ENCODE results near the gene APP. TPM values are rescaled to one million over a fixed set of nuclear protein-coding genes. Genes with fewer than 3 reads are reported as not detected.

The APP gene
- total RNA-seq, 1 experiment from 2014 or later, result 266 TPM

DNA sequence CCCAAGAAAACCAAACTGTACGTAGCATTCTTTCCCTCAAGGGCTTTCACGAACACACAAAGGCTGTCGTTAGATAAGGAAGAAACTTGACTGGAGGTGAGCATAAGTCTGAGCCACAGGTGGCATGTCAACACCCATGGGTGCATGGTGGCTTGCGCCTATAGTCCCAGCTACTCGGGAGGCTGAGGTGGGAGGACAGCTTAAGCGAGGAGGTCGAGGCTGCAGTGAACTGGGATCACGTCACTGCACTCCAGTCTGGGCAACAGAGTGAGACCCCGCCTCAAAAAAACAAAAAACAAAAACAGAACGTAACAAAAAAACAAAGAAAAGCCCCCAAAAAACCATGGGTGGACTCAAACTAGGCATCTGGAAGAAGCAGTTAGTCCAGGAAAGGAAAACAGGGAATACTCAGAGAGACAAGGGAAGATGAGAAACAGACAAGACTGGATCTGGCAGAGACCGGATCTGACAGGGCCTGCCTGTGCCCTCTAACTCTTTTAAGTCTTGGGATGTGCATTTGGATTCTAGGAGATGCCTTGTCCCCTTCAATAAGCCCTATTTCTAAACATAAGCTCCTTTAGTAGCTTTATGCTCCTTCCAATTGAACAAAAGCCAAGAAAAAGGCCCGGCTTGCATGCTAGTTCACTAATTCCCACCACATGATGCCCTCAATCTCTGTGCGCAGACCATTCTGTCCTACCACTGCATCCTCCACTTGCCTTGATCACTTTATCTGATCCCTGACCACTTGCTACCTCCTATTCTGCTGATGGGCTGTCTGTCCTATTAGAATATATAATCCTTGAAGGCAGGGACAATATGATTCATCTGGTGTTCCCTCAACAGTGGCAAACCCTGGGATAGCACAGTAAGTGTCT, 73.8 kb downstream of the APP start:
- BruUV-seq (replicated peaks), result no TSS peak
- DNase-seq (no peak), ATAC-seq (no peak)
- Histone ChIP-seq H3F3A (ENCODE audit: low read length, unreplicated experiment) (no peaks in the 10 kb centered on the region), H3K4me2 (ENCODE audit: low read length) (no peak overlapping the region), H3K27ac (ENCODE audit: low read length) (no peak overlapping the region), H3K4me3 (ENCODE audit: low read length) (no peak overlapping the region), H3K27me3 (ENCODE audit: low read length) (no peaks in the 10 kb centered on the region), H4K20me1 (ENCODE audit: low read length) (0 out of 2 replicates have a peak, but pooled peaks cover 14% of the 10 kb centered on the region), H3K79me2 (ENCODE audit: low read length) (peaks cover 74% of the 10 kb centered on the region), H3K9me3 (ENCODE audit: low read length) (no peaks in the 10 kb centered on the region), H3K9me2 (replicated peaks; ENCODE audit: low read length) (no peaks in the 10 kb centered on the region), H3K9ac (ENCODE audit: low read length) (no peak overlapping the region), H3K4me1 (ENCODE audit: insufficient read depth, low read length) (peaks cover 30% of the 10 kb centered on the region), H3K36me3 (ENCODE audit: low read depth, low read length) (no peaks in the 10 kb centered on the region), H2AFZ (ENCODE audit: low read length) (no peak overlapping the region)
- ChIA-PET POLR2A (ENCODE audit: unreplicated experiment) (no interaction called here), CTCF (no interaction called here)
- intact Hi-C loops (cut with micrococcal nuclease), result no loop called here
- TF ChIP-seq, protein P1, sequence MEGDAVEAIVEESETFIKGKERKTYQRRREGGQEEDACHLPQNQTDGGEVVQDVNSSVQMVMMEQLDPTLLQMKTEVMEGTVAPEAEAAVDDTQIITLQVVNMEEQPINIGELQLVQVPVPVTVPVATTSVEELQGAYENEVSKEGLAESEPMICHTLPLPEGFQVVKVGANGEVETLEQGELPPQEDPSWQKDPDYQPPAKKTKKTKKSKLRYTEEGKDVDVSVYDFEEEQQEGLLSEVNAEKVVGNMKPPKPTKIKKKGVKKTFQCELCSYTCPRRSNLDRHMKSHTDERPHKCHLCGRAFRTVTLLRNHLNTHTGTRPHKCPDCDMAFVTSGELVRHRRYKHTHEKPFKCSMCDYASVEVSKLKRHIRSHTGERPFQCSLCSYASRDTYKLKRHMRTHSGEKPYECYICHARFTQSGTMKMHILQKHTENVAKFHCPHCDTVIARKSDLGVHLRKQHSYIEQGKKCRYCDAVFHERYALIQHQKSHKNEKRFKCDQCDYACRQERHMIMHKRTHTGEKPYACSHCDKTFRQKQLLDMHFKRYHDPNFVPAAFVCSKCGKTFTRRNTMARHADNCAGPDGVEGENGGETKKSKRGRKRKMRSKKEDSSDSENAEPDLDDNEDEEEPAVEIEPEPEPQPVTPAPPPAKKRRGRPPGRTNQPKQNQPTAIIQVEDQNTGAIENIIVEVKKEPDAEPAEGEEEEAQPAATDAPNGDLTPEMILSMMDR (conservative IDR thresholded peaks at IDR 0.05; ENCODE audit: low read depth, low read length), result no peak
- no peak for TF ChIP-seq EZH2 (IDR thresholded peaks at IDR 0.05; ENCODE audit: low read length, unreplicated experiment)
- TF ChIP-seq EZH2phosphoT487 (IDR thresholded peaks at IDR 0.05; ENCODE audit: borderline replicate concordance, low read length), result no peak

DNA sequence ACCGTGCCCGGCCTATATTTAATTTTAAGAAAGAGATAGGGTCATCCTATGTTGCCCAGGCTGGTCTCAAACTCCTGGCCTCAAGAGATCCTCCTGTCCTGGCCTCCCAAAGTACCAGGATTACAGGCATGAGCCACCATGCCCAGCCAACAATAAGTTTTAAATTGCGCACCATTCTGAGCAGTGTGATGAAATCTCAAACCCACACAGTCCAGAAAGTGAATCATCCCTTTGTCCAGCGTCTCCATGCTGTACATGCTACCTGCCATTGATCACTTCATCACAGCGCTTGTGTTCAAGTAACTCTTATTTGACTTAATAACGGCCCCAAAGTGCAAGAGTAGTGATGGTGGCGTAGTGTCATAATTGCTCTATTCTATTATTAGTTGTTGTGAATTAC, 75.4 kb downstream of the APP start:
- H3K4me1 ChIP-seq (ENCODE audit: insufficient read depth, low read length), result peaks cover 40% of the 10 kb centered on the region
- H4K20me1 ChIP-seq (ENCODE audit: low read length), result peaks cover 20% of the 10 kb centered on the region; the same call in 1 of the 2 replicates
- H2AFZ ChIP-seq (ENCODE audit: low read length), result no peak overlapping the region
- CTCF ChIA-PET, result interaction anchor here (0.7 kb wide), 1 partner anchor 669 kb away, joined by 3 read pairs; no protein-coding TSS in a partner anchor
- intact Hi-C loops (cut with micrococcal nuclease), result no loop called here
- H3K79me2 ChIP-seq (ENCODE audit: low read length), result peaks cover 76% of the 10 kb centered on the region
- H3F3A ChIP-seq (ENCODE audit: low read length, unreplicated experiment), result no peaks in the 10 kb centered on the region
- BruUV-seq (replicated peaks), result no TSS peak
- no peak overlapping the region for H3K27ac ChIP-seq (ENCODE audit: low read length)
- no peaks in the 10 kb centered on the region for H3K9me2 ChIP-seq (replicated peaks; ENCODE audit: low read length)
- no peak overlapping the region for H3K9ac ChIP-seq (ENCODE audit: low read length)
- DNase-seq, result no peak
- no peak overlapping the region for H3K4me2 ChIP-seq (ENCODE audit: low read length)
- no peak overlapping the region for H3K4me3 ChIP-seq (ENCODE audit: low read length)
- no peaks in the 10 kb centered on the region for H3K9me3 ChIP-seq (ENCODE audit: low read length)
- no peak for ATAC-seq
- TF ChIP-seq, protein P1 (conservative IDR thresholded peaks at IDR 0.05; ENCODE audit: low read depth, low read length), result no peak
- no peak for TF ChIP-seq EZH2 (IDR thresholded peaks at IDR 0.05; ENCODE audit: low read length, unreplicated experiment)
- POLR2A ChIA-PET (ENCODE audit: unreplicated experiment), result no interaction called here
- H3K36me3 ChIP-seq (ENCODE audit: low read depth, low read length), result no peaks in the 10 kb centered on the region
- no peaks in the 10 kb centered on the region for H3K27me3 ChIP-seq (ENCODE audit: low read length)

- H2AFZ ChIP-seq (ENCODE audit: low read length), result no peak overlapping the region
- peaks cover 11% of the 10 kb centered on the region; the same call in 1 of the 2 replicates for H3K36me3 ChIP-seq (ENCODE audit: low read depth, low read length)
- CTCF ChIA-PET, result no interaction called here
- no peaks in the 10 kb centered on the region for H3K27me3 ChIP-seq (ENCODE audit: low read length)
- H3K4me1 ChIP-seq (ENCODE audit: insufficient read depth, low read length), result peaks cover 28% of the 10 kb centered on the region
- TF ChIP-seq EZH2 (IDR thresholded peaks at IDR 0.05; ENCODE audit: low read length, unreplicated experiment), result no peak
- no peak for TF ChIP-seq EZH2phosphoT487 (IDR thresholded peaks at IDR 0.05; ENCODE audit: borderline replicate concordance, low read length)
- TF ChIP-seq, protein P1 (conservative IDR thresholded peaks at IDR 0.05; ENCODE audit: low read depth, low read length), result no peak
- H3K4me2 ChIP-seq (ENCODE audit: low read length), result 0 out of 2 replicates have a peak overlapping the region, but pooled peaks have one; percentile 21
- H3F3A ChIP-seq (ENCODE audit: low read length, unreplicated experiment), result no peaks in the 10 kb centered on the region
- H3K79me2 ChIP-seq (ENCODE audit: low read length), result peaks cover 74% of the 10 kb centered on the region
- POLR2A ChIA-PET (ENCODE audit: unreplicated experiment), result no interaction called here
- H3K9me2 ChIP-seq (replicated peaks; ENCODE audit: low read length), result no peaks in the 10 kb centered on the region
- H4K20me1 ChIP-seq (ENCODE audit: low read length), result peaks cover 19% of the 10 kb centered on the region; the same call in 1 of the 2 replicates
- ATAC-seq, result peak; percentile 91
- no TSS peak for BruUV-seq (replicated peaks)
- no peaks in the 10 kb centered on the region for H3K9me3 ChIP-seq (ENCODE audit: low read length)
- peak; percentile 79 for DNase-seq
- H3K4me3 ChIP-seq (ENCODE audit: low read length), result no peak overlapping the region
- H3K9ac ChIP-seq (ENCODE audit: low read length), result no peak overlapping the region; the same call in 1 of the 2 replicates
- peak overlapping the region; percentile 55 for H3K27ac ChIP-seq (ENCODE audit: low read length)
- intact Hi-C loops (cut with micrococcal nuclease), result no loop called here
These were observed 77.4 kb downstream of the APP start for GRCh38 chr21:26093122-26093521.

Measured in PC-3 (cell line).